GM19455 (cell line): ENCODE data around the gene ZNF330.
"Not testable (repeated sequence)": the region's sequence is repeated elsewhere in the genome, so short reads cannot be mapped to it uniquely, and the experiment has no call there.

Experiments
- ATAC-seq: cut with Tn5 transposase; IDR thresholded peaks from one replicate; pipeline ENCODE4 v1.9.1; 2021; ENCODE audit not compliant: unreplicated experiment

Gene ZNF330

DNA sequence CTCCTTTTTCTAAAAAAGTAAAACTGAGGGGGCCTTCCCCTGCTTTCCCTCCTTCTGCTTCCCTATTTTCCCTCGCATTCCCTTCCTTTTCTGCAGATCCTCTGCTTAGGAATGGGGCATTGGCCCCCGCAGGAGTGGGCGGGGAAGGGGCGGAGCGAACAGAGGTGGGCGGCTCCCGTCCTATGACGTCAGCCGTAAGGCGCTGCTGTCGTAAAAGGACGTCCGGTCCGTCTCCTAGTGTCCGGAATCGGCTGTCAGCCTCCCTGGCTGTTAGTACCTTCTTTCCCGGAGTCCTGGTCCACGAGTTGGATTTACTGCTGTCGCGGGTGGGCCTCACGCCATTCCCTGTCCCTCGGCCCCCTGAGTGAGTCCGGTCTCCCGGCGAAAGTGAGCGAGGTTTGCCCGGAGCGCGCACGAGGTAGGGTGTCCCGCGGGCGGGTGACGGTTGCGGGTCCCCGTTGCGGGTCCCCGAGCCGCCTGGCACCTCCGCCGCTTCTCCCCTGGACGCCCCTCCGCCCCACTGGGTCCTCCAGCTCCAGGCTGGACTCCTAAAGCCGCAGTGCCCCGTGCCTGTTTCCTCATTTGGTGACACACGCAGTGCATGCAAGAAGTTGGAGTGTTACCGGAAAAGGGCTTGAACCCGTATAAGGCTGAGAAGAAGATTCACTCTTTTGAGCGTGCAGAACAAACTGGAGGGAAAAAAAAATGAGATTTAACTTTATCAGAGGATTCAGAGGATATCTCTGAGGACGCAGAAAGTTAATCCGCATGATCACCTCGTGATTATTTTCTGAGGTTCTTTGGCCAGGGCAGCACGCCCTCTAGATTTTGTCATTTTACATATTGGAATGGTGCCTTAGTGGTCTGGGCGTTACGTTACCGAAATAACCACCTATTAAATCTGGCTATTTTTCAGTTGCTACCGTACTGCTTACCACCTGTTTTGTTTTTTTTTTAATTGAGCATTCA is at the start of gene ZNF330:
Gene ZNF330, plus strand, starts transcription at position 205 of the 969 bp plus-strand sequence. CDS start 1,477 bp downstream, outside the sequence.
- peak; percentile 89 for ATAC-seq

GRCh38 chr4:141174457-141174856 is 46.2 kb upstream of the ZNF330 start:
- no peak for ATAC-seq

DNA sequence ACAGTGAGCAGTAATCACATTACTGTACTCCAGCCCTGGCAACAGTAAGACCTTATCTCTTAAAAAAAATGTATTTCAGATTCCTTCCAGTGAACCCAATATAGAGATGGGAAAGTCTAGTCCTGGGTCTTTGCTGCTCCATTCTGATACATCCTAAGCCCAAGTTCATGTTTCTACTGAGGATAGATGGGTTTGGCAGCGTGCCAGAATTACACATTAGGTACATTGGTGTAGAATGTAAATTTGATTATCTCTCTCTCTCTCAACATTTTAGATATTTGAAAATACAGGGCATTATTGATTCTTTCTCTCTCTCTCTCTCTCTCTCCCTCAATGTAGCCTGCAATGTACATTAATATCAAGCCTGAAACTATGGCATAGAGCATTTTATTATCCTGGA is 43.5 kb upstream of the ZNF330 start:
- ATAC-seq: no peak

- no peak for ATAC-seq
These were observed 41.0 kb upstream of the ZNF330 start for GRCh38 chr4:141179474-141180373.

- ATAC-seq: no peak
These were observed 39.5 kb upstream of the ZNF330 start for GRCh38 chr4:141180991-141181761.

GRCh38 chr4:141183491-141183890 is 37.2 kb upstream of the ZNF330 start:
- ATAC-seq: not testable (repeated sequence)

DNA sequence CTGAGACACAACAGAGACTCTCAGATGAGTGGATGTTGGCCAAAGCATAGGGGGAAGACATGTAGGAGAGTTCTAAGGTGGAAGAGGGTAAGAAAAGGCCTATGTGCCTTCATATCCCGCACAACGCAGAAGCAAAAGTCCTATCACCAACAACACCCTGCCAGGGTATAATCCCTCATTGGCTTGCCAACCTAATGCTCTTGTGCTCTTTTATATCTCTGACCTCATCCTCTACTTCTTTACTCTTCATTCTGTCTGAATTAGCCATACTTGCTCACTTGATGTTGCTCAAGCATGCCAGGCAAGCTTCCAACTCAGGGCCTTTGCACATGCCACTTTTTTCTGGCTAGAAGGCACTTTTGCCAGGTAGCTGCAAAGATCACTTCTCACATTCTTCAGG is 28.1 kb upstream of the ZNF330 start:
- no peak for ATAC-seq

GRCh38 chr4:141193516-141194034 is 27.1 kb upstream of the ZNF330 start:
- ATAC-seq: no peak

DNA sequence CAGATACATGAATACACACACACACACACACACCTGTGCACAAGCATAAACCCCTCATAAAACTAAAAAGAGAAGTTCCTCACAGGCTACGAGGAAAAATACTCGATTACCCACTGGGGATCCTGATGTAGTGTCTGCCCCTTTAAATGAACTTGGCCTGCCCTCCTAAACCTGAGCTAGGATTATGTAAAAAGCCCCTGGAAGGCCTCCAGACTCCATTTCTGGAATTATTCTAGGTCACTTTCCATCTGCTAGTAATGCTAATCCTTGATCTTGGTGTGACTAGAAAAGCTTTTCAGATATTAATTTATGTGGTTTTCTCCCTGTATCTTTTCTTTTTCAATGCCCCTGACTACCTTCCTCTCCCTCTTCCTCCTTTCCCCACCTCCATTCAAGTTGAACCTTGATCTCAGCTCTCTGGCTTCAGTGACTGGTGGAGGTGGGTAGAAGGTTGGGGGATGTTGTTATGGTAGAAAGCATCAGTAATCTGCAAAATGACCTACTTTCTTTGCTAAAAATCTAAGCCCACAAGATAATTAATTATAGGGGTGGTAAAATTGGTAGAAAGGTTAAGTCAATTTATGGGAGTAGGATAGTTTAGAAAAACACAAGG is 25.5 kb upstream of the ZNF330 start:
- no peak for ATAC-seq

DNA sequence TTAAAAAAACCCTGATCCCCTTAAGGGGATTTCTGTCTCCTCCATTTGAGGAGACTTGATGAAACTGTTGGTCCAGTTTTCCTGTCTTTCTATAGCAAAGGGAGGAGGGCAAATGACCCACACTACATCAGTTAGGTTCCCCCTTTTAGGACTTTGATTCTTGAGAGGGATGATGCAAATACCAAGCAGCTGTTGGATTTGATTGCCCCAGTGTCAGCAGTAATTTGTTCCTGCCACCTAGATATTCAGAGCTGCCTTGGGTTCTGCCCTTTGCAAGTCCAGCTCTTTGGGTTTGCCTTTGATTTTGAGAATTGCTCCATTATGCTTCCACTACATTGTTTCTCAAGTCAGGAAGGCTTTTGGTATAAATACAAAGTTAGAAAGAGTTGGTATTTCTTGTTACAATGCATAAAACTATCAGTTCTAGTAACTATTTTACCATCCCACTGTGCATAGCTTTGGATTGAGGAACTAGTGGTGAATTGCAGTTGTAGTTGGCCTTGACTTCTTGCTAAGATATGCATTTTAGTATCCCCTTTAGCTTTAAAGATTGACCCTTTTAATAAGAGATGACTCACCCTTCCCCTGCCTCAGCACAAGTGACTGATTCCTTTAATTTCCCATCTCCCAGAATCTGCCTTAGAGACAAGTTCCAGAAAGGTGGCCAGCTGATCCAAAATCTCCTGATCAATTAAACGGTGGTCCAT is 24.3 kb upstream of the ZNF330 start:
- no peak for ATAC-seq

GRCh38 chr4:141207961-141208360 is 12.7 kb upstream of the ZNF330 start:
- ATAC-seq: no peak

- no peak for ATAC-seq
These were observed 10.5 kb upstream of the ZNF330 start for GRCh38 chr4:141210168-141210567.

DNA sequence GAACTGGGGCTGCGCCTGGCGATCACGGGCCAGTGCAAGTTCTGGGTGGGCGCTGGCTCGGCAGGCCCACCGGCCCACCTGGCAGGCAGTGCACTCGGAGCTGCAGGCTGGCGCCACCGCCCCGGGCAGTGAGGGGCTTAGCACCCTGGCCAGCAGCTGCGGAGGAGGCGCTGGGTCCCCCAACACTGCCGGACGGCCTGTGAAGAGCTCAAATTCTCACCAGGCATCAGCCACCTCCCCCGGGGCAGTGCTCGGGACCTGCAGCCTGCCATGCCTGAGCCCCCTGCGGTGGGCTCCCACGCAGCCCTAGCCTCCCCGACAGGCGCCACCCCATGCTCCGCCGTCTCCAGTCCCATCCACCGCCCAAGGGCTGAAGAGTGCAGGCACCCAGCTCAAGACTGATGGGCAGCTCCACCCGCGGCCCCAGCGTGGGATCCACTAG is 7.1 kb upstream of the ZNF330 start:
- no peak for ATAC-seq

DNA sequence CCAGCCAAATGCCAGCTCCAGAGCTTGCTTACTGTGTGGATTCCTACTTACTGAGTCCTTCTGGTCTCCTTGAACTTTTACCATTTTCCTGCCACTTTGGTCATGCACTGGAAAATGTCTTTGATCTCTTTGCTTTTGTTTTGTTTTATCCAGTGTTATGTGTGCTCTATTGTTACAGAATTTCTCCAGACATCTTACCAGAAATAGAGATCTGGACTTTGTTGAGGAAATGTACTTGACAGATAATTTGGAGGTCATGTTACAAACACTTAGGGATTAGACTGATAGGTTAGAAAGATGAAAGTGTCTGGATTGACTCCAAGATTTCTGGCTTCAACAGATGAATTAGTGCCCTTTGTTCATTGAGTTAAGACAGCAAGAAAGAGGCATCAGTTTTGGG is 5.7 kb upstream of the ZNF330 start:
- no peak for ATAC-seq

DNA sequence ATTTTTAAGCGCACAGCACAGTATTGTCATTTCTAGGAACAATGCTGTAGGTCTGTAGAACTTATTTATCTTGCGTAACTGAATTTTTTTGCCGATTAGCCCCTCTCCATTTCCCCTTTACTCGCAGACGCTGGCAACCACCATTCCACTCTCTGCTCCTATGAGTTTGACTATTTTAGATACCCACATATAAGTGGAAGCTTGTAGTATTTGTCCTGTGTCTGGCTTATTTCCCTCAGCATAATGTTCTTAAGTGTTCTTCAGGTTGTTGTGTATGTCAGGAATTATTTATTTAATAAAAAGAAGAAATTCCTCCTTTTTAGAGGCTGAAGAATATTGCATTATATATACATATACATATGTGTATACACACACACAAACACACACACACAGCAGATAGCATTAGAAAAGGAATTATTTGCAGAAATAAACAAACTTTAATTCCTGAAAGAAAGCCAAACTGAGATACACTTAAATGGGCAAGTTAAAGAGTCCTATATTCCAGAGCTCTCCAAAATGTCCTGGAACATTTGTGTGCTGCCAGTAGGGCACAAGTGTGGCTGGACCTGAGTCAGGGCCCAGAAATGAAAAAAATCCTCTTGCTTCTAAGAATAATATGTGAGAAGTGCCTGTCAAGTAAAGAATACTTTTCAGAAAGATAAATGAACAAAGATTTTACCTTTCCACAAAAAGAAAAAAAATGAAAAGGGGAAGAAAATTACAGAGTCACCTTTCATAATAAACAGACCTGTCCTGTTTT is 4.5 kb upstream of the ZNF330 start:
- ATAC-seq: no peak

- peak; percentile 17 for ATAC-seq
These were observed 424 bp upstream of the ZNF330 start for GRCh38 chr4:141220271-141220670.

DNA sequence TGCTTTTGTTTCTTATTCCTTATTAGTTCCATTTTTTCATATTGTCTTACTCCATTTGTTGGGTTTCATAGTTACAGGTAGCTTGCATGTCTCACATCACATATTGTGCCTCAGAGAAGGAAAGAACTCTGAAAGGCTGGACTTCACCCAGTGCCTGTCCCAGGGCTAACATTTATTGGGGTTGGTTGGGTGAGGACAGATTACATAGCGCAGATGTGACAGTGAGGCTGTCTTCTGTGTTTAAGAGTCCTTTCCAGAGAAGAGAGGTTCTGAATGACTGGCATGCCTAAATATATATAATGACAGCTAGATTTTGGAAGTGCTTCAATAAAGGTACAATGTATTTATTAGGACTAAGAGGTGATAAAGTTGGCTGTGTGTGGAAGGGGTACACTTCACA is 2.7 kb downstream of the ZNF330 start:
- ATAC-seq: no peak

- ATAC-seq: not testable (repeated sequence)
These were observed 6.6 kb downstream of the ZNF330 start for GRCh38 chr4:141227280-141227679.
